HCT116 (cell line): Measurements from ENCODE around the gene GOLM1. TPM values are rescaled to one million over a fixed set of nuclear protein-coding genes. Genes with fewer than 3 reads are reported as not detected.

ENCODE experiments used
- ATAC-seq: fragments of 200-7000 bp; cut with Tn5 transposase; 2 replicates; pipeline ENCODE4 v1.9.1; 2020; ENCODE audit warnings: mild to moderate bottlenecking, moderate library complexity
- BruUV-seq: library from RNA; stranded (reverse); fragments of 400-500 nt; replicated peaks from 2 replicates; lab custom pipeline; 2021; lab: Mats Ljungman, UMichigan
- CTCF ChIA-PET: fragments of 300-600 bp; sonication (Branson Sonifier 250); formaldehyde crosslinking; loops from one replicate; lab custom pipeline; 2021; ENCODE audit warnings: antibody characterized with exemption; lab: Charles Lee
- POLR2A ChIA-PET: fragments of 300-600, 350-600 bp; sonication (Branson Sonifier 250); formaldehyde crosslinking; loops from one replicate; lab custom pipeline; 2021; ENCODE audit warnings: antibody characterized with exemption; lab: Charles Lee
- RAD21 ChIA-PET, 2 experiments: fragments of 300-600 bp; sonication (Branson Sonifier 250); formaldehyde crosslinking; loops; one replicate each; lab custom pipeline; 2023; ENCODE audit warnings: low total read pairs in 2 of 2; ENCODE audit not compliant: uncharacterized antibody in 2 of 2, unreplicated experiment in 2 of 2, low non-redundant PET in 1 of 2; lab: Charles Lee
- DNase-seq: peaks from one replicate; pipeline ENCODE4 v3.0.0-alpha.2; 2010; ENCODE audit warnings: low read depth, low spot score
- H2AFZ ChIP-seq: fragments of 200-600 bp; shearing (Covaris generic), sonication (generic); 2 replicates; pipeline ENCODE4 v1.6.1; 2017; ENCODE audit warnings: low read depth, mixed run types, mixed read lengths, antibody characterized with exemption, low read length; ENCODE audit not compliant: poor library complexity, severe bottlenecking
- H3K27ac ChIP-seq: 2 replicates; pipeline ENCODE4 v1.5.1; 2012; ENCODE audit warnings: low read depth, low read length
- H3K27me3 ChIP-seq: fragments of 200-600 bp; sonication (generic); 2 replicates; pipeline ENCODE4 v1.6.1; 2016; ENCODE audit warnings: mixed run types, low read length, mixed read lengths; ENCODE audit not compliant: insufficient read depth
- H3K36me3 ChIP-seq, 2 experiments: fragments of 200-500 bp in 1 of 2; fragments of 200-600 bp in 1 of 2; sonication (Bioruptor generic) in 1 of 2; sonication (generic) in 1 of 2; 2 replicates each; pipeline versions ENCODE4 v1.5.1 to v1.6.1; 2014 to 2016; ENCODE audit warnings: low read length in 2 of 2, inconsistent platforms in 1 of 2, mixed read lengths in 1 of 2, mixed run types in 1 of 2; ENCODE audit not compliant: insufficient read depth in 2 of 2, control insufficient read depth in 1 of 2
- H3K4me1 ChIP-seq, 2 experiments: fragments of 200-600 bp in 1 of 2; sonication (generic) in 1 of 2; 2 replicates each; pipeline versions ENCODE4 v1.5.1 to v1.6.1; 2012 to 2017; ENCODE audit warnings: low read length in 2 of 2, inconsistent platforms in 1 of 2, mild to moderate bottlenecking in 1 of 2, mixed read lengths in 1 of 2, mixed run types in 1 of 2, moderate library complexity in 1 of 2; ENCODE audit not compliant: insufficient read depth in 2 of 2, control insufficient read depth in 1 of 2
- H3K4me2 ChIP-seq: fragments of 200-600 bp; sonication (generic); 2 replicates; pipeline ENCODE4 v1.6.1; 2017; ENCODE audit warnings: mixed run types, low read length, mixed read lengths
- H3K4me3 ChIP-seq, 2 experiments: fragments of 200-600 bp in 1 of 2; sonication (generic) in 1 of 2; replicated peaks in 1 of 2; 2 replicates each; pipeline ENCODE4 v1.5.1; 2011 to 2016; ENCODE audit warnings: low read length in 2 of 2, control low read depth in 1 of 2, low read depth in 1 of 2, mild to moderate bottlenecking in 1 of 2, mixed read lengths in 1 of 2, mixed run types in 1 of 2
- H3K79me2 ChIP-seq: fragments of 200-600 bp; sonication (generic); 2 replicates; pipeline ENCODE4 v1.6.1; 2017; ENCODE audit warnings: mild to moderate bottlenecking, mixed run types, low read length, moderate library complexity, mixed read lengths; ENCODE audit not compliant: insufficient read depth
- H3K9ac ChIP-seq: fragments of 200-600 bp; sonication (generic); 2 replicates; pipeline ENCODE4 v1.6.1; 2016; ENCODE audit warnings: low read length, mixed read lengths
- H3K9me2 ChIP-seq: fragments of 200-600 bp; sonication (generic), shearing (Covaris generic); 2 replicates; pipeline ENCODE4 v1.6.1; 2017; ENCODE audit warnings: mixed run types, mild to moderate bottlenecking, moderate library complexity; ENCODE audit not compliant: insufficient read depth
- H3K9me3 ChIP-seq, 2 experiments: fragments of 200-500 bp in 1 of 2; fragments of 200-600 bp in 1 of 2; sonication (Bioruptor generic) in 1 of 2; sonication (generic) in 1 of 2; 2 replicates each; pipeline ENCODE4 v1.6.1; 2014 to 2017; ENCODE audit warnings: low read length in 2 of 2, mixed read lengths in 2 of 2, inconsistent platforms in 1 of 2, low read depth in 1 of 2, mild to moderate bottlenecking in 1 of 2, mixed run types in 1 of 2, moderate library complexity in 1 of 2; ENCODE audit not compliant: control insufficient read depth in 1 of 2, insufficient read depth in 1 of 2
- H4K20me1 ChIP-seq: fragments of 200-600 bp; sonication (generic), shearing (Covaris generic); 2 replicates; pipeline ENCODE4 v1.6.1; 2017; ENCODE audit warnings: mixed run types, mild to moderate bottlenecking, moderate library complexity; ENCODE audit not compliant: insufficient read depth
- EZH2 ChIP-seq: fragments of 200-600 bp; sonication (generic); IDR thresholded peaks from 2 replicates; pipeline ENCODE4 v1.6.1; 2017; ENCODE audit warnings: antibody characterized with exemption, mixed run types
- FOSL1 ChIP-seq: IDR thresholded peaks from 2 replicates; pipeline ENCODE4 v1.6.1; 2012; ENCODE audit warnings: low read depth
- JUND ChIP-seq: IDR thresholded peaks from 2 replicates; pipeline ENCODE4 v1.6.1; 2012
- POLR2A ChIP-seq: IDR thresholded peaks from 2 replicates; pipeline ENCODE4 v1.7.0; 2011; ENCODE audit warnings: borderline replicate concordance; ENCODE audit not compliant: insufficient read depth, insufficient read length; ENCODE audit errors: extremely low read depth
- POLR2AphosphoS5 ChIP-seq: IDR thresholded peaks from 2 replicates; pipeline ENCODE4 v1.6.1; 2011; ENCODE audit warnings: mild to moderate bottlenecking, low read depth, low read length, moderate library complexity
- ZFX ChIP-seq: fragments of 450-650 bp; IDR thresholded peaks from 2 replicates; pipeline ENCODE4 v1.6.1; 2017
- intact Hi-C: fragments of 100-400 bp; cut with micrococcal nuclease; formaldehyde crosslinking; loops from 2 replicates; pipeline ENCODE4 v1.10.0; 2022
- total RNA-seq: library from RNA; stranded (reverse); gene quantifications from one replicate; pipeline ENCODE4 v1.2.1, GENCODE V29; 2021; ENCODE audit not compliant: unreplicated experiment

Gene GOLM1
- total RNA-seq, 1 experiment from 2014 or later: 69.8 TPM

- DNase-seq (no peak), ATAC-seq (no peak)
- H2AFZ ChIP-seq: no peak overlapping the region
- no peak overlapping the region for H3K27ac ChIP-seq
- no TSS peak for BruUV-seq
- H3K9me2 ChIP-seq: no peaks in the 10 kb centered on the region
- H3K4me2 ChIP-seq: no peak overlapping the region
- no peaks in the 10 kb centered on the region for H3K36me3 ChIP-seq
- H3K27me3 ChIP-seq: no peaks in the 10 kb centered on the region
- CTCF ChIA-PET: no interaction called here
- no peak overlapping the region for H3K9ac ChIP-seq
- no peaks in the 10 kb centered on the region for H3K9me3 ChIP-seq
- no peaks in the 10 kb centered on the region for H3K4me1 ChIP-seq
- H3K4me3 ChIP-seq: no peak overlapping the region
- TF ChIP-seq FOSL1 (no peak), ZFX (no peak), JUND (no peak)
- no peaks in the 10 kb centered on the region for H4K20me1 ChIP-seq
- intact Hi-C loops: no loop called here
- POLR2A ChIA-PET: no interaction called here
- peaks cover 6% of the 10 kb centered on the region; the same call in 1 of the 2 replicates for H3K79me2 ChIP-seq
- RAD21 ChIA-PET: no interaction called here
Observed at GRCh38 chr9:86064220-86064619, 35.1 kb downstream of the GOLM1 start.

GRCh38 chr9:86062845-86063693 lies 36.3 kb downstream of the GOLM1 start:
- ChIA-PET POLR2A (no interaction called here), RAD21 (no interaction called here), CTCF (no interaction called here)
- Histone ChIP-seq H3K36me3 (no peaks in the 10 kb centered on the region), H2AFZ (no peak overlapping the region), H3K27ac (no peak overlapping the region), H3K4me2 (no peak overlapping the region), H3K9me3 (no peaks in the 10 kb centered on the region), H3K27me3 (no peaks in the 10 kb centered on the region), H3K4me3 (no peak overlapping the region), H3K4me1 (no peaks in the 10 kb centered on the region), H4K20me1 (no peaks in the 10 kb centered on the region), H3K9ac (no peak overlapping the region), H3K79me2 (peaks cover 7% of the 10 kb centered on the region; the same call in 1 of the 2 replicates), H3K9me2 (no peaks in the 10 kb centered on the region)
- TF ChIP-seq POLR2AphosphoS5 (no peak), POLR2A (no peak), EZH2 (no peak)
- intact Hi-C loops: no loop called here
- BruUV-seq: no TSS peak
- no peak for ATAC-seq
- DNase-seq: no peak
